Activated T-cell treated with anti-CD3 and anti-CD28 coated beads for 24 hours (primary cell): ENCODE data around the gene RNF13.

Experiments used
- DNase-seq: peaks from one replicate; pipeline ENCODE4 v3.0.0-alpha.2; 2020; ENCODE audit warnings: low read depth

The RNF13 gene

GRCh38 chr3:149998946-149999345 lies 185.9 kb downstream of the RNF13 start:
- no peak for DNase-seq

- no peak for DNase-seq
Observed at GRCh38 chr3:149999421-149999820, 186.4 kb downstream of the RNF13 start.

GRCh38 chr3:150000641-150001040 lies 187.6 kb downstream of the RNF13 start:
- DNase-seq = no peak

- no peak for DNase-seq
Observed at GRCh38 chr3:150005243-150006112, 192.5 kb downstream of the RNF13 start.

- no peak for DNase-seq
Observed at GRCh38 chr3:150006794-150007193, 193.8 kb downstream of the RNF13 start.
